Tibial nerve (tissue), 4 donors: ENCODE data around the gene LOXHD1. TPM values are rescaled to one million over a fixed set of nuclear protein-coding genes. Genes with fewer than 3 reads are reported as not detected.

Experiments used
- DNase-seq, 2 donors: peaks; one replicate each; pipeline ENCODE4 v3.0.0-alpha.2; 2019; ENCODE audit warnings: low spot score in 2 of 2
- H3K27ac ChIP-seq, 4 donors: fragments of 200-600 bp; sonication (generic) in 3 of 4; one replicate each; pipeline ENCODE4 v1.5.1; 2017 to 2019; ENCODE audit warnings: mild to moderate bottlenecking in 1 of 4
- H3K27me3 ChIP-seq, 2 donors: fragments of 200-600 bp; sonication (generic) in 1 of 2; one replicate each; pipeline versions ENCODE4 v1.5.1 to v1.6.0; 2017 to 2019
- H3K36me3 ChIP-seq, 3 donors: fragments of 200-600 bp; sonication (generic); one replicate each; pipeline ENCODE4 v1.5.1; 2018 to 2019
- H3K4me1 ChIP-seq, 4 donors: fragments of 200-600 bp; sonication (generic) in 3 of 4; one replicate each; pipeline ENCODE4 v1.5.1; 2017 to 2019
- H3K4me3 ChIP-seq, 4 donors: fragments of 200-600 bp; sonication (generic) in 3 of 4; one replicate each; pipeline ENCODE4 v1.5.1; 2017 to 2019; ENCODE audit warnings: mild to moderate bottlenecking in 1 of 4, moderate library complexity in 1 of 4
- H3K9me3 ChIP-seq, 4 donors: fragments of 200-600 bp; sonication (generic) in 3 of 4; one replicate each; pipeline ENCODE4 v1.5.1; 2017 to 2019
- EP300 ChIP-seq, 2 donors: sonication (generic); formaldehyde crosslinking; IDR thresholded peaks; one replicate each; pipeline ENCODE4 v1.6.1; 2017; ENCODE audit warnings: antibody characterized with exemption in 2 of 2, mild to moderate bottlenecking in 1 of 2
- POLR2A ChIP-seq, 2 donors: fragments of 450-650 bp; IDR thresholded peaks; one replicate each; pipeline ENCODE4 v1.6.1; 2017; ENCODE audit warnings: antibody characterized with exemption in 2 of 2, mild to moderate bottlenecking in 2 of 2, moderate library complexity in 2 of 2
- WGBS, 2 donors: methylation state at CpG; one replicate each; pipeline ENCODE4 v1.1.5; 2018; 5-methylcytosine and 5-hydroxymethylcytosine counted together
- total RNA-seq, 4 donors: library from RNA; depleted of rRNA; stranded (reverse); fragments of >200 nt; gene quantifications; one replicate each; pipeline ENCODE4 v1.1.0, GENCODE V29; 2016
- TF ChIP-seq, protein P1 (sequence below), 5 experiments: fragments of 200-600 bp in 3 of 5; fragments of 450-650 bp in 2 of 5; sonication (generic) in 3 of 5; IDR thresholded peaks; one replicate each; pipeline ENCODE4 v1.5.1; 2016 to 2019; ENCODE audit warnings: antibody characterized with exemption in 5 of 5, mild to moderate bottlenecking in 3 of 5, moderate library complexity in 2 of 5

Gene LOXHD1
- total RNA-seq, 4 donors from 2014 or later: under 0.01 to 0.44 (median 0.21) TPM; not detected in 1

- Histone ChIP-seq H3K27ac (no peak overlapping the region), H3K4me1 (no peaks in the 10 kb centered on the region), H3K36me3 (no peaks in the 10 kb centered on the region), H3K27me3 (no peaks in the 10 kb centered on the region), H3K9me3 (peaks cover 0 to 4% (median 0%) of the 10 kb centered on the region in 4 donors), H3K4me3 (no peak overlapping the region)
- WGBS, 2 donors: 93 to 94% methylated on average over 4 of the region's 4 CpGs
- no peak for DNase-seq
- TF ChIP-seq, protein P1, sequence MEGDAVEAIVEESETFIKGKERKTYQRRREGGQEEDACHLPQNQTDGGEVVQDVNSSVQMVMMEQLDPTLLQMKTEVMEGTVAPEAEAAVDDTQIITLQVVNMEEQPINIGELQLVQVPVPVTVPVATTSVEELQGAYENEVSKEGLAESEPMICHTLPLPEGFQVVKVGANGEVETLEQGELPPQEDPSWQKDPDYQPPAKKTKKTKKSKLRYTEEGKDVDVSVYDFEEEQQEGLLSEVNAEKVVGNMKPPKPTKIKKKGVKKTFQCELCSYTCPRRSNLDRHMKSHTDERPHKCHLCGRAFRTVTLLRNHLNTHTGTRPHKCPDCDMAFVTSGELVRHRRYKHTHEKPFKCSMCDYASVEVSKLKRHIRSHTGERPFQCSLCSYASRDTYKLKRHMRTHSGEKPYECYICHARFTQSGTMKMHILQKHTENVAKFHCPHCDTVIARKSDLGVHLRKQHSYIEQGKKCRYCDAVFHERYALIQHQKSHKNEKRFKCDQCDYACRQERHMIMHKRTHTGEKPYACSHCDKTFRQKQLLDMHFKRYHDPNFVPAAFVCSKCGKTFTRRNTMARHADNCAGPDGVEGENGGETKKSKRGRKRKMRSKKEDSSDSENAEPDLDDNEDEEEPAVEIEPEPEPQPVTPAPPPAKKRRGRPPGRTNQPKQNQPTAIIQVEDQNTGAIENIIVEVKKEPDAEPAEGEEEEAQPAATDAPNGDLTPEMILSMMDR (IDR thresholded peaks at IDR 0.05): no peak
- no peak for TF ChIP-seq POLR2A (IDR thresholded peaks at IDR 0.05)
- no peak for TF ChIP-seq EP300 (IDR thresholded peaks at IDR 0.05)
Observed at GRCh38 chr18:46574000-46574742, 82.8 kb downstream of the LOXHD1 start.

DNA sequence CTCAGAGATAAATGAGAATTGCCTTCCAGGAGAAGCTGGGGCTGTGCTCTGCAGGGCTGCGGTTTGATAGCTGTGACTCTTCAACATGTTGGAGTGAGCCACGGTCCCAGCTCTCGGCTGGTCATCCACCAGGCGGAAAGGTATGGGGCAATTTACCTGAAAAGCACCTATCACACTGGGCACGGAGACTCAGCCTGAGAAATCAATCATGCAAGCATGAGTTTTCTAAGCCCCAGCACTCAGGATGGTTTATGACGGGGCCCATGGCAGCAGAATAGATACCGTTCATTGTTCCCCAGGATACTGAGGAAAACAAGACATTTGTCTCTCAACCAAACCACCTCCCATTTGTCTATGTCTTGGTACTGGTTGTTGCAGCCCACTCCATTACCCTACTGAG lies 83.9 kb downstream of the LOXHD1 start:
- WGBS, 2 donors: 72 to 77% methylated on average over 7 of the region's 7 CpGs

GRCh38 chr18:46571756-46572155 lies 85.3 kb downstream of the LOXHD1 start:
- H3K4me1 ChIP-seq: no peaks in the 10 kb centered on the region
- H3K27ac ChIP-seq: no peak overlapping the region
- WGBS, 2 donors: 85 to 87% methylated on average over 3 to 6 of the region's 6 CpGs
- TF ChIP-seq, protein P1 (IDR thresholded peaks at IDR 0.05): no peak
- TF ChIP-seq EP300 (IDR thresholded peaks at IDR 0.05): no peak
- TF ChIP-seq POLR2A (IDR thresholded peaks at IDR 0.05): no peak
- no peak overlapping the region for H3K4me3 ChIP-seq
- H3K9me3 ChIP-seq: no peaks in the 10 kb centered on the region
- DNase-seq: no peak
- H3K27me3 ChIP-seq: no peaks in the 10 kb centered on the region
- no peaks in the 10 kb centered on the region for H3K36me3 ChIP-seq

More for the DNA sequence above, 83.9 kb downstream of the LOXHD1 start:
- Histone ChIP-seq H3K4me1 (no peaks in the 10 kb centered on the region), H3K36me3 (no peaks in the 10 kb centered on the region), H3K27ac (no peak overlapping the region), H3K4me3 (no peak overlapping the region), H3K27me3 (no peaks in the 10 kb centered on the region), H3K9me3 (no peaks in the 10 kb centered on the region)
- no peak for DNase-seq
- TF ChIP-seq POLR2A (IDR thresholded peaks at IDR 0.05) (no peak), EP300 (IDR thresholded peaks at IDR 0.05) (no peak)
- TF ChIP-seq, protein P1 (IDR thresholded peaks at IDR 0.05): no peak

GRCh38 chr18:46570666-46571065 lies 86.4 kb downstream of the LOXHD1 start:
- no peaks in the 10 kb centered on the region for H3K36me3 ChIP-seq
- 59% methylated on average over 6 of the region's 6 CpGs for WGBS, 2 donors
- no peak overlapping the region for H3K27ac ChIP-seq
- no peaks in the 10 kb centered on the region for H3K27me3 ChIP-seq
- no peak overlapping the region for H3K4me3 ChIP-seq
- H3K9me3 ChIP-seq: no peaks in the 10 kb centered on the region
- DNase-seq: no peak
- no peaks in the 10 kb centered on the region for H3K4me1 ChIP-seq
- TF ChIP-seq, protein P1 (IDR thresholded peaks at IDR 0.05): no peak
- TF ChIP-seq POLR2A (IDR thresholded peaks at IDR 0.05) (no peak), EP300 (IDR thresholded peaks at IDR 0.05) (no peak)

DNA sequence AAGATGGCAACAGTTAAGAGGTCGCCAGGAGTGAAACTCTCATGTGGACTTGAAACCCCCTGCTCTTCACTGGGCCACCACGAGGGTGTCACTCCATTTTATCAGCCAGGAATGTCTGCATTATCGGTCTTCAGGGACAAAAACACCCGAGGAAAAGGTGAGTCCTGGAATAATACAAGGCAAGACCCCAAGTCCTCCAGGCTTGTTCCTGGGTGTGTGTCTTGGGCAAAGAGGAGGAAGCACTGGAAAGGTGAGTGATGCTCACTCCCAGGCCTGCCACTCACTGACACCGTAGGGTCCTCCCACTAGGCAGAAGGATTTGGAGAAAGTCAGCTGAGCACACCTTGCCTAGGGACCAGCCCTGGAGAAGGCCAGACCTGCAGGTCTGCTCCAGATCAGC lies 86.9 kb downstream of the LOXHD1 start:
- no peaks in the 10 kb centered on the region for H3K4me1 ChIP-seq
- H3K36me3 ChIP-seq: no peaks in the 10 kb centered on the region
- WGBS, 2 donors: 84 to 88% methylated on average over 5 of the region's 5 CpGs
- H3K27me3 ChIP-seq: no peaks in the 10 kb centered on the region
- no peak overlapping the region for H3K27ac ChIP-seq
- no peak overlapping the region for H3K4me3 ChIP-seq
- H3K9me3 ChIP-seq: no peaks in the 10 kb centered on the region
- no peak for DNase-seq
- TF ChIP-seq POLR2A (IDR thresholded peaks at IDR 0.05): no peak
- TF ChIP-seq EP300 (IDR thresholded peaks at IDR 0.05): no peak
- TF ChIP-seq, protein P1 (IDR thresholded peaks at IDR 0.05): no peak
